Upper lobe of left lung (tissue), 6 donors: Measurements from ENCODE around the gene USP24. TPM values are rescaled to one million over a fixed set of nuclear protein-coding genes. Genes with fewer than 3 reads are reported as not detected.

Experiments
- ATAC-seq, 2 donors: fragments of 200-7000 bp; cut with Tn5 transposase; one replicate each; pipeline ENCODE4 v1.9.1; 2022; ENCODE audit warnings: mild to moderate bottlenecking in 2 of 2, moderate library complexity in 2 of 2; ENCODE audit not compliant: low FRiP score in 2 of 2
- DNase-seq, 2 donors: peaks; one replicate each; pipeline ENCODE4 v3.0.0-alpha.2; 2019 to 2020
- H3K27ac ChIP-seq, 4 donors: fragments of 200-600 bp; sonication (generic); one replicate each; pipeline ENCODE4 v1.5.1; 2016 to 2019
- H3K27me3 ChIP-seq, 4 donors: fragments of 200-600 bp; sonication (generic); one replicate each; pipeline ENCODE4 v1.5.1; 2017 to 2019
- H3K36me3 ChIP-seq, 4 donors: fragments of 200-600 bp; sonication (generic); one replicate each; pipeline ENCODE4 v1.5.1; 2016 to 2019
- H3K4me1 ChIP-seq, 4 donors: fragments of 200-600 bp; sonication (generic); one replicate each; pipeline ENCODE4 v1.5.1; 2018 to 2019
- H3K4me3 ChIP-seq, 4 donors: fragments of 200-600 bp; sonication (generic); one replicate each; pipeline ENCODE4 v1.5.1; 2017 to 2019; ENCODE audit warnings: mild to moderate bottlenecking in 2 of 4, moderate library complexity in 1 of 4
- H3K9me3 ChIP-seq, 4 donors: fragments of 200-600 bp; sonication (generic); one replicate each; pipeline ENCODE4 v1.5.1; 2018 to 2019
- EP300 ChIP-seq, 4 donors: sonication (generic); formaldehyde crosslinking; IDR thresholded peaks; one replicate each; pipeline ENCODE4 v1.5.1; 2017; ENCODE audit warnings: antibody characterized with exemption in 4 of 4, control low read depth in 2 of 4
- POLR2A ChIP-seq, 4 donors: fragments of 450-650 bp; IDR thresholded peaks; one replicate each; pipeline ENCODE4 v1.5.1; 2016 to 2017; ENCODE audit warnings: antibody characterized with exemption in 4 of 4, mild to moderate bottlenecking in 2 of 4
- POLR2AphosphoS5 ChIP-seq, 2 donors: sonication (generic); formaldehyde crosslinking; IDR thresholded peaks; one replicate each; pipeline ENCODE4 v1.5.1; 2017; ENCODE audit warnings: antibody characterized with exemption in 2 of 2
- WGBS, 2 donors: methylation state at CpG; one replicate each; pipeline ENCODE4 v1.1.5; 2017 to 2018; 5-methylcytosine and 5-hydroxymethylcytosine counted together
- total RNA-seq, 6 donors: library from RNA; depleted of rRNA in 4 of 6; stranded (reverse); fragments of >200 nt in 4 of 6; gene quantifications; one replicate each; pipeline versions ENCODE4 v1.1.0 to v1.2.1, GENCODE V29; 2016 to 2021
- TF ChIP-seq, protein P1 (sequence below), 6 experiments: fragments of 450-650 bp in 4 of 6; fragments of 200-600 bp in 2 of 6; sonication (generic) in 2 of 6; IDR thresholded peaks; one replicate each; pipeline ENCODE4 v1.5.1; 2016 to 2019; ENCODE audit warnings: antibody characterized with exemption in 6 of 6
- donor health status: DM: no; HTN: no; CAD: no; lungs with moderate emphysema.
- donor health status: DM: no; HTN: yes; CAD: no; lungs with severe emphysema.

USP24 gene
- total RNA-seq, 6 donors from 2014 or later, result 31.9 to 57.6 (median 41.9) TPM

DNA sequence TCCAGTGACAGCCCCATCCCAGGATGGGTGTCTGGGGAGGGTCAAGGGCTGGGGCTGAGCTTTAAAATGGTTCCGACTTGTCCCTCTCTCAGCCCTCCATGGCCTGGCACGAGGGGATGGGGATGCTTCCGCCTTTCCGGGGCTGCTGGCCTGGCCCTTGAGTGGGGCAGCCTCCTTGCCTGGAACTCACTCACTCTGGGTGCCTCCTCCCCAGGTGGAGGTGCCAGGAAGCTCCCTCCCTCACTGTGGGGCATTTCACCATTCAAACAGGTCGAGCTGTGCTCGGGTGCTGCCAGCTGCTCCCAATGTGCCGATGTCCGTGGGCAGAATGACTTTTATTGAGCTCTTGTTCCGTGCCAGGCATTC is 151.6 kb downstream of the USP24 start:
- Histone ChIP-seq H3K27ac (no peak overlapping the region), H3K4me1 (peaks cover 12 to 20% (median 18%) of the 10 kb centered on the region in 4 donors), H3K4me3 (no peak overlapping the region), H3K36me3 (peaks cover 10 to 29% (median 21%) of the 10 kb centered on the region in 4 donors), H3K9me3 (no peaks in the 10 kb centered on the region), H3K27me3 (no peaks in the 10 kb centered on the region)
- TF ChIP-seq, protein P1, sequence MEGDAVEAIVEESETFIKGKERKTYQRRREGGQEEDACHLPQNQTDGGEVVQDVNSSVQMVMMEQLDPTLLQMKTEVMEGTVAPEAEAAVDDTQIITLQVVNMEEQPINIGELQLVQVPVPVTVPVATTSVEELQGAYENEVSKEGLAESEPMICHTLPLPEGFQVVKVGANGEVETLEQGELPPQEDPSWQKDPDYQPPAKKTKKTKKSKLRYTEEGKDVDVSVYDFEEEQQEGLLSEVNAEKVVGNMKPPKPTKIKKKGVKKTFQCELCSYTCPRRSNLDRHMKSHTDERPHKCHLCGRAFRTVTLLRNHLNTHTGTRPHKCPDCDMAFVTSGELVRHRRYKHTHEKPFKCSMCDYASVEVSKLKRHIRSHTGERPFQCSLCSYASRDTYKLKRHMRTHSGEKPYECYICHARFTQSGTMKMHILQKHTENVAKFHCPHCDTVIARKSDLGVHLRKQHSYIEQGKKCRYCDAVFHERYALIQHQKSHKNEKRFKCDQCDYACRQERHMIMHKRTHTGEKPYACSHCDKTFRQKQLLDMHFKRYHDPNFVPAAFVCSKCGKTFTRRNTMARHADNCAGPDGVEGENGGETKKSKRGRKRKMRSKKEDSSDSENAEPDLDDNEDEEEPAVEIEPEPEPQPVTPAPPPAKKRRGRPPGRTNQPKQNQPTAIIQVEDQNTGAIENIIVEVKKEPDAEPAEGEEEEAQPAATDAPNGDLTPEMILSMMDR (IDR thresholded peaks at IDR 0.05), result no peak
- TF ChIP-seq EP300 (IDR thresholded peaks at IDR 0.05), result no peak
- no peak for TF ChIP-seq POLR2AphosphoS5 (IDR thresholded peaks at IDR 0.05)
- TF ChIP-seq POLR2A (IDR thresholded peaks at IDR 0.05), result no peak
- no peak for ATAC-seq
- 86% methylated on average over 7 of the region's 9 CpGs; no CpG with 5 or more reads in 1 of the 2 donors for WGBS, 2 donors
- DNase-seq, result no peak

DNA sequence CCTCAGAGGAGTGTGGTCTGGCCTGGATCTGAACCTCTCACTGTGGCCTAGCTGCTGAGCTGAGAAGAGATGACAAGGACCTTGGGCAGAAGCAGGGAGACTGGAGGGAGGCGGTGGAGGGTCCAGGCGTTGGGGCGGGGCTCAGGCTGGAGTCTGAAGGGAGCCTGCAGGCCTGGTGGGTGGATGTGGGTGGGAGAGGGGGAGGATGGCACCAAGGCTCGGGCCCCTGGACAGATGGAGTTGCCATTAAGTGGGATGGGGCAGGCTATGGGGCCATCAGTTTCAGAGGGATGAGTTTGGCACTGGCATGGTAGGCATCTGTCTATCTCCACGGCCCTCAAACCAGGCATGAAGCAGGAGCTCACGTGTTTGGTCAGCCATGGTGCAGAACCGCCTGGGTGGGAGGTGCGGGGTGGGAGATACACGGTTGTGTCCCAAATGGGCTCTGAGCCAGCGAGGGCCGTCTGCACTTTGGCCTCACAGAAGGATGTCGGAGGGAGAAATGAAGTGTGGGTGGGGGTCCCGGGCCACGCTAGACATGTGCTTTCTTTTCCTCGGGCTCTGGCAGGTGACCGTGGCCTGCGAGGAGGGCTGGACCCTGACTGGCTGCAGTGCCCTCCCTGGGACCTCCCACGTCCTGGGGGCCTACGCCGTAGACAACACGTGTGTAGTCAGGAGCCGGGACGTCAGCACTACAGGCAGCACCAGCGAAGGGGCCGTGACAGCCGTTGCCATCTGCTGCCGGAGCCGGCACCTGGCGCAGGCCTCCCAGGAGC is 152.2 kb downstream of the USP24 start:
- Histone ChIP-seq H3K36me3 (peaks cover 9 to 23% (median 18%) of the 10 kb centered on the region in 4 donors), H3K27ac (no peak overlapping the region), H3K4me3 (no peak overlapping the region), H3K4me1 (peaks cover 12 to 20% (median 18%) of the 10 kb centered on the region in 4 donors), H3K9me3 (no peaks in the 10 kb centered on the region), H3K27me3 (no peaks in the 10 kb centered on the region)
- TF ChIP-seq POLR2A (IDR thresholded peaks at IDR 0.05), result no peak
- no peak for TF ChIP-seq EP300 (IDR thresholded peaks at IDR 0.05)
- no peak for TF ChIP-seq POLR2AphosphoS5 (IDR thresholded peaks at IDR 0.05)
- TF ChIP-seq, protein P1 (IDR thresholded peaks at IDR 0.05), result no peak
- DNase-seq (peak in 1 of 2 donors; percentile 75), ATAC-seq (no peak)
- 92% methylated on average over 17 to 29 of the region's 29 CpGs for WGBS, 2 donors

DNA sequence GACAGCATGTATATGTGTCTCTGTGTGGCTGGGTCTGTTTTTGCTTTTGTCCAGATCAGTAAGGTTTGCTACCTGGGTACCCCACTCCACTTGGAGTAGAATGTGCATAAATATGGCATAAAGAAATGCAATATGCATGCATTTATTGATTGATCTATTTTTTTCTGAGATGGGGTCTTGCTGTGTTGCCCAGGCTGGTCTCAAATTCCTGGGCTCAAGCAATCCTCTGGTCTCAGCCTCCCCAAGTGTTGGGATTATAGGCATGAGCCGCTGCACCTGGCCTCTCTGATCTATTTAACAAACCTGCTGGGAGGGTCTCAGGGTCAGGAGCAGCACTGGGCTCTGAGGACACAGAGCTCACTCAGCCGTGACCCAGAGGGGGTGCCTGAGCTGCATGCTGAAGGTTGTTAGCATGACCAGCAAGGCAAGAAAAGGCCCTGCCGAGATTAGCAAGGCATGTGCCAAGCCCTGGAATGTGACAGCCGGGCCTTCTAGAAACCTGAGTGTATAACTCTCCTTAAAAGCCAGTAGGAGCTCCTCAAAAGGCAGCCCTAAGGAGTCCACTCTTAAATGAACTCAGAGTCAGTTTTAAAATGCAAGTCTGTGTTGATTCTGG is 153.3 kb downstream of the USP24 start:
- Histone ChIP-seq H3K4me1 (peaks cover 12 to 20% (median 18%) of the 10 kb centered on the region in 4 donors), H3K27me3 (no peaks in the 10 kb centered on the region), H3K36me3 (peaks cover 1 to 21% (median 8%) of the 10 kb centered on the region in 4 donors), H3K27ac (no peak overlapping the region), H3K9me3 (no peaks in the 10 kb centered on the region), H3K4me3 (no peak overlapping the region)
- ATAC-seq (no peak), DNase-seq (no peak)
- WGBS, 2 donors, result 72 to 100% methylated on average over 1 to 4 of the region's 4 CpGs
- TF ChIP-seq EP300 (IDR thresholded peaks at IDR 0.05), result no peak
- no peak for TF ChIP-seq POLR2A (IDR thresholded peaks at IDR 0.05)
- TF ChIP-seq, protein P1 (IDR thresholded peaks at IDR 0.05), result no peak
- TF ChIP-seq POLR2AphosphoS5 (IDR thresholded peaks at IDR 0.05), result no peak

DNA sequence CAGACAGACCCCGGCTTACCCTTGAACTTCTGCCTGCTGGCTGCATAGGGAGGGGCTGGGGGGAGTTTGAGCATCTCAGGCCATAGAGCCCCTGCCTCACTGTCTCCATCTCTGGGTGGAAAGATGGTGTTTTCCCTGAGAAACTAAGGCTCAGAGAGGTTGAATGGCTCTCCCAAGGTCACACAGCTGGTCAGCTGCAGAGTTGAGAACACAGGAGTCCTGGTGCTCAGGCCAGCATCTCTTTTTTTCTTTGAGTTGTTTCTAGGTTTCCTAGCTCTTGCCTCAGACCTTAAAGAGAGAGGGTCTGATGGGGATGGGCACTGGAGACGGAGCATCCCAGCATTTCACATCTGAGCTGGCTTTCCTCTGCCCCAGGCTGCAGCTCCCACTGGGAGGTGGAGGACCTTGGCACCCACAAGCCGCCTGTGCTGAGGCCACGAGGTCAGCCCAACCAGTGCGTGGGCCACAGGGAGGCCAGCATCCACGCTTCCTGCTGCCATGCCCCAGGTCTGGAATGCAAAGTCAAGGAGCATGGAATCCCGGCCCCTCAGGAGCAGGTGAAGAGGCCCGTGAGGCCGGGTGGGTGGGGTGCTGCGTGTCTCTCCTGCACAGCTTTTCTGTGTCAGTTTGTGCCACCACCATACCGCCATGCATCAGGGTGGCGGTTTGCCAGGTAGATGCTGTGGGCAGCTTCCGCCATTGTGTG is 154.0 kb downstream of the USP24 start:
- Histone ChIP-seq H3K27ac (no peak overlapping the region), H3K27me3 (no peaks in the 10 kb centered on the region), H3K4me3 (no peak overlapping the region), H3K9me3 (no peaks in the 10 kb centered on the region), H3K36me3 (peaks cover 0 to 18% (median 2%) of the 10 kb centered on the region in 4 donors), H3K4me1 (peaks cover 12 to 20% (median 17%) of the 10 kb centered on the region in 4 donors)
- peak in 1 of 2 donors; percentile 66 for DNase-seq
- no peak for ATAC-seq
- TF ChIP-seq EP300 (IDR thresholded peaks at IDR 0.05), result no peak
- no peak for TF ChIP-seq POLR2A (IDR thresholded peaks at IDR 0.05)
- TF ChIP-seq, protein P1 (IDR thresholded peaks at IDR 0.05), result no peak
- no peak for TF ChIP-seq POLR2AphosphoS5 (IDR thresholded peaks at IDR 0.05)
- WGBS, 2 donors, result 86 to 89% methylated on average over 3 to 12 of the region's 13 CpGs
